ENCODE measurements around the gene ATOSB.

Gene ATOSB

DNA sequence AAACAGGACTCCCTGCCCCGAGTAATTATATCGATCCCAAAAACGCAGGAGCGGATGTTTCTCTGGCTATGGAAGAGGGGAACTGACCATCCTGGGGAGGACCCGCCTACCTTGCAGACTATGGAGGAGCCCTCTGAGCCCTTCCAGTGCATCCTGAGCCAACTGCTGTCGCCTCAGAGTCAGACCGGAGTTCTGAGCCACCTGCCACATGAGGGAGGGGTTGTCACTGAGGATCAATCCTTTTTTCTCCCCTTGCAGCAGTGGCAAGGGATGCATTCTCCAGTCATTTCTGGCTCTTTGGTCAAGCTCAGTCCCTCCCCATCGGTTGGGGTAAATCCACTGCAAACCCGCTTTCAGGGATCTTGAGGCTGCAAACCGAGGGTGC lies 36.6 kb downstream of the ATOSB start:
- Histone ChIP-seq H3K36me3 (ENCODE audit: control insufficient read depth, insufficient read depth, low read length) (peaks cover 40% of the 10 kb centered on the region), H3K9me3 (ENCODE audit: control insufficient read depth, low read length) (no peaks in the 10 kb centered on the region), H3K4me1 (ENCODE audit: control insufficient read depth, insufficient read depth, low read length, poor library complexity, severe bottlenecking) (peaks cover 7% of the 10 kb centered on the region), H3K27ac (ENCODE audit: low read depth, low read length, severe bottlenecking) (no peak overlapping the region), H3K4me3 (ENCODE audit: extremely low read depth, insufficient read depth, low read length, poor library complexity, severe bottlenecking) (peak overlapping the region; percentile 73)
- 6 to 8% methylated on average over 6 to 7 of the region's 10 CpGs for WGBS, 2 experiments (ENCODE audit: insufficient coverage in 2 of 2)

DNA sequence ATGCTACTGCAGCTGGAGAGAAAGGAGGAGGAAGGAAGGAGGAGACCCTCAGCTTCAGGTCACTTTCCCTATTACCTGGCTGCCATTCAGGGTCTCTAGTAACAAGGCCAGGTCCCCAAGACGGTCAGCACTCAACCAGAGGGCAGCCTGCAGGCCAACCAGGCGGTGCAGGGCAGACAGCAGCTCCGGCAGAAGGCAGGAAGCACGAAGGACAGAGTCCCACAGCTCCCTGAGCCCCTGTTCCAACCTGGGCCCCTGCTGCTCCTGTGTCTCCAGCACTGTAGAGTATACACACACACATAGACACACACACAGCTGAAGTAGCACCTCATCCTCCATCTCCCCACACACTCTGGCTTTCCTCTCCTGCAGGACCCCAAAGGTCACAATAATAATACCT lies 37.6 kb downstream of the ATOSB start:
- Histone ChIP-seq H3K27ac (ENCODE audit: low read depth, low read length, severe bottlenecking) (no peak overlapping the region), H3K9me3 (ENCODE audit: control insufficient read depth, low read length) (no peaks in the 10 kb centered on the region), H3K4me1 (ENCODE audit: control insufficient read depth, insufficient read depth, low read length, poor library complexity, severe bottlenecking) (peaks cover 7% of the 10 kb centered on the region), H3K36me3 (ENCODE audit: control insufficient read depth, insufficient read depth, low read length) (peaks cover 50% of the 10 kb centered on the region), H3K4me3 (ENCODE audit: extremely low read depth, insufficient read depth, low read length, poor library complexity, severe bottlenecking) (peak overlapping the region; percentile 73)
- 53 to 71% methylated on average over 3 to 4 of the region's 4 CpGs for WGBS, 2 experiments (ENCODE audit: insufficient coverage in 2 of 2)

DNA sequence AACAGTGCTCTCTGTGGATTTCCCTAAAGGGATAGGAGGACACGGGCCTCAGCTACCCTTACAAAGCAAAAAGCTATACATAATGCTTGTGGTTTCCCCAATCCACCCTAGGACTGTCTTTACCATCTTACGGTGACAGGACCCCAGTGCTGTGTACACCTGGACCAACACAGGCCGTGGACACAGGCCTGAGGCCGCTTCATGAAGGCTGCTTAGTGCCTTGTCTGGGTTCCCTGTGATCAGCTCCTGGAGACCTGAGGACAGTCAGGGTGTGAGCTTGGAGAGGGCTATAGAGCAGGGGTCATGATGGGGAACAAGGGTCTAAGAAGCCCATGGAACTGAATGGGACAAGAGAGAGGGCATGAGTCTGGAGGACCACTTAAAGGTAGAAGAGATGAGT lies 38.8 kb downstream of the ATOSB start:
- 96 to 100% methylated on average over 4 of the region's 4 CpGs for WGBS, 2 experiments (ENCODE audit: insufficient coverage in 2 of 2)
- Histone ChIP-seq H3K4me3 (ENCODE audit: extremely low read depth, insufficient read depth, low read length, poor library complexity, severe bottlenecking) (no peak overlapping the region), H3K9me3 (ENCODE audit: control insufficient read depth, low read length) (no peaks in the 10 kb centered on the region), H3K27ac (ENCODE audit: low read depth, low read length, severe bottlenecking) (no peak overlapping the region), H3K4me1 (ENCODE audit: control insufficient read depth, insufficient read depth, low read length, poor library complexity, severe bottlenecking) (peaks cover 7% of the 10 kb centered on the region), H3K36me3 (ENCODE audit: control insufficient read depth, insufficient read depth, low read length) (peaks cover 52% of the 10 kb centered on the region)

DNA sequence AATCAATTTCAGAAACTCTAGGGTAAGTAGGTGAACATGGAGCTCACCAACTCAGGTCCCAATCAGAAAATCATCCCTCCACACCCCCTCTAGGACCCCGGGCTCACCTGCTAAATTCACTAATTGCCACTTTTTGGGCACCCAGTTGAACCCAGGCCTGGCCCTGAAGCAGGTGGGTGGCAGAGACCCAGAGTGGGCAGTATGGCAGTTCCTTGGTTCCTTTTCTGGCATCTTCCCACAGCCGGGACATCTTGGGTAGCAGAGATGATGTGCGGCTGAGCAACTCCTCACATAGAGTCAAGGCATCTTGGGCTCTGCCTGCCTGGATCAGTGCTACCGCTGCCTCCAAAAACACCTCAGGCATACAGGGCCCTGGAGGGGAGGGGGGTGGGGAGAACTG lies 40.3 kb downstream of the ATOSB start:
- Histone ChIP-seq H3K9me3 (ENCODE audit: control insufficient read depth, low read length) (no peaks in the 10 kb centered on the region), H3K27ac (ENCODE audit: low read depth, low read length, severe bottlenecking) (no peak overlapping the region), H3K36me3 (ENCODE audit: control insufficient read depth, insufficient read depth, low read length) (peaks cover 65% of the 10 kb centered on the region), H3K4me3 (ENCODE audit: extremely low read depth, insufficient read depth, low read length, poor library complexity, severe bottlenecking) (no peak overlapping the region), H3K4me1 (ENCODE audit: control insufficient read depth, insufficient read depth, low read length, poor library complexity, severe bottlenecking) (peaks cover 7% of the 10 kb centered on the region)
- 100% methylated on average over 1 to 2 of the region's 4 CpGs for WGBS, 2 experiments (ENCODE audit: insufficient coverage in 2 of 2)

DNA sequence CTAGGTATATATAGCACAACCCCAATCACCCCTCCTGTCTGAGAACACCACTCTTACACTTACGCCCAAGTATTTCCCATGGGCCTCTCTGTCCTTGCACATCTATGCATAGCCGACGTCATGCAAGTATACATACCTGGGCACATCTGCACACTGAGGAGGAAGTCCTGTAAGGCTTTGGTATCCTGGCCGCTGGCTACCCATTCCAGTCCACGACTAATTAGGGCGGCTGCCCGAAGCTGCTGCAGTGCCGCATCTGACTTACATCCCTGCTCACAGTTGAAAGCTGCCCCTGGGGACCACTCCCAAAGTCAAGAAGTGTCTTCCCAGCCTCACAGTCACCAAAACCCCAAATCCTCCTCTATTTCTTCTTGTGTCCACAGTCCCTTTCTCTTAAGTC lies 40.9 kb downstream of the ATOSB start:
- H3K4me1 ChIP-seq (ENCODE audit: control insufficient read depth, insufficient read depth, low read length, poor library complexity, severe bottlenecking) = peaks cover 7% of the 10 kb centered on the region
- no peak overlapping the region for H3K27ac ChIP-seq (ENCODE audit: low read depth, low read length, severe bottlenecking)
- no peaks in the 10 kb centered on the region for H3K9me3 ChIP-seq (ENCODE audit: control insufficient read depth, low read length)
- peaks cover 71% of the 10 kb centered on the region for H3K36me3 ChIP-seq (ENCODE audit: control insufficient read depth, insufficient read depth, low read length)
- 98% methylated on average over 8 of the region's 8 CpGs for WGBS, 2 experiments (ENCODE audit: insufficient coverage in 2 of 2)
- H3K4me3 ChIP-seq (ENCODE audit: extremely low read depth, insufficient read depth, low read length, poor library complexity, severe bottlenecking) = no peak overlapping the region

DNA sequence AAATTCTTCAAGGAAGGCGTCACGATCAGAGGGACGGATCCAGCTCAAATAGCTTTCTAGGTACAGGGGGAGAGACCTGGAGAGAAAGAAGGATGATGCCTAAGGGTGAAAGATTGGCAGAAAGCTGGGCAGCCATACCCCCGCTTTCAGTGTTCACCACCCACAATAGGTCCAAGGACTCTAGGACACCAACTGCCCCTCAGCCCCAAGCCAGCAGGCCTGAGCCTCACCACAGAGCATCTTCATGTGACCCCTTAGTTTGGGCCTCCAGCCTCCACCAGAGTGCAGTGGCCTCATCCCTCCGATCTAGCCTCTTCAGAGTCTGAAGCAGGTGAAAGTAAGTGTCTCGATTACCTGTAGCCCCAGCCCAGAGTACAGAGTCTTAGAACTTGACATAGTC lies 41.5 kb downstream of the ATOSB start:
- Histone ChIP-seq H3K36me3 (ENCODE audit: control insufficient read depth, insufficient read depth, low read length) (peaks cover 76% of the 10 kb centered on the region), H3K9me3 (ENCODE audit: control insufficient read depth, low read length) (no peaks in the 10 kb centered on the region), H3K27ac (ENCODE audit: low read depth, low read length, severe bottlenecking) (no peak overlapping the region), H3K4me3 (ENCODE audit: extremely low read depth, insufficient read depth, low read length, poor library complexity, severe bottlenecking) (no peak overlapping the region), H3K4me1 (ENCODE audit: control insufficient read depth, insufficient read depth, low read length, poor library complexity, severe bottlenecking) (peaks cover 7% of the 10 kb centered on the region)
- 98% methylated on average over 5 to 6 of the region's 6 CpGs for WGBS, 2 experiments (ENCODE audit: insufficient coverage in 2 of 2)

DNA sequence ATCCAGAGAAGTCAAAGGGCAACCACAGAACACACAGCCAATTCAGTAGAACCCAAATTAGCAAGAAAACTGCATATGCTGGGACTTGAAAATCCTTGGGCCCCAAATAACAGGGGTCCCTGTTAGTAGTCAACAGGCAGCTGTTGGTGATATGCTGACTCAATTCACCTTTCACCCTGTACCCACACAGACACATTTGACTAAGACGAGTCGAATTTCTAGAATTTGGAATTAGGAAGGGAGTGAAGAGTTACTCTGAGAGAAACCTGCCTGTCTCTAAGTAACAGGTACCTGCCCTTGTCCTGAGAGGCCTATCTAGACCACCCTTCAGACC lies 42.4 kb downstream of the ATOSB start:
- H3K9me3 ChIP-seq (ENCODE audit: control insufficient read depth, low read length) = no peaks in the 10 kb centered on the region
- peak overlapping the region; percentile 91 for H3K27ac ChIP-seq (ENCODE audit: low read depth, low read length, severe bottlenecking)
- H3K36me3 ChIP-seq (ENCODE audit: control insufficient read depth, insufficient read depth, low read length) = peaks cover 85% of the 10 kb centered on the region
- H3K4me3 ChIP-seq (ENCODE audit: extremely low read depth, insufficient read depth, low read length, poor library complexity, severe bottlenecking) = peak overlapping the region; percentile 20
- WGBS, 2 experiments (ENCODE audit: insufficient coverage in 2 of 2) = no CpG with 5 or more reads among the region's 2 CpGs
- peaks cover 9% of the 10 kb centered on the region for H3K4me1 ChIP-seq (ENCODE audit: control insufficient read depth, insufficient read depth, low read length, poor library complexity, severe bottlenecking)

DNA sequence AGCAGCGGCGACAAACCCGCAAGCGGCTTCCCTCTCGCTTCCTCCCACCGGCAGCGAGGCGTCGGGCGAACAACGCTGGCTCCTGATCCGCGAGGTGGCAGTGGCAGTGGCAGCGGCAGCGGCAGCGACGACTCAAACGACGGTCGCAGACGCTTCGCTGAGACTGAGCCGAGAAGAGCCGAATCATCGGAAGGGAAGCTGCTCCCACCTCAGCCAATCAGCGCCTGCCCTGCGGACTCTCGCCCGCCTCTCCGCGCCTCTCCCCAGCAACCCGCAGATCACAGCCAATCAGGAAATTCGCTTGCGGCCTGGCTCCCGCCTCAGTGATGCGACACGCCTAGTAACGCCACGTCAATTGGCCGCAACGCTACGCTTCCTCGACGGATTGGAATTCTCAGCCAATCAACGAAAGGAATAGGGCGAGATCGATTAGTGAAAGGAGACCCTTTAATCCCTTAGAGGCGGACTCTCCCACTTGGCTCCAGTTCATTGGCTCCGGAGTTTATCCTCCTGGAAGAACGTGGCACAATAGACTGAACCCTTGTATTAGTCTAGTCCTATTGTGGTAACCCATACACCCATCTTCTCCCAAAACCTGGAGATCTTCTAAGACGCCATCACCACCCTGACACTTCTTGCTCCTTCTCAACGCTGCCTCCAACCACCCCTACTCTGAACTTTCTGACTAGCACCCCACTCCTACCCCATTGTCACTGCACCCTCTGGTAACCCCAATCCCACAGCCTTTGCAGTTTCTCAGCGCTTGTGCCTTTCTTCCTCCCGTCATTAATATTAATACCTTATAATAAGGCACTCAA lies 43.0 kb downstream of the ATOSB start, which contains the start of gene VCP:
VCP (minus strand) TSS at position 165 of the 818 bp plus-strand sequence. CDS start 272 bp downstream, outside the sequence.
- H3K36me3 ChIP-seq (ENCODE audit: control insufficient read depth, insufficient read depth, low read length) = peaks cover 86% of the 10 kb centered on the region
- peak within 1 kb of the TSS; percentile 100 for H3K27ac ChIP-seq (ENCODE audit: low read depth, low read length, severe bottlenecking)
- WGBS, 2 experiments (ENCODE audit: insufficient coverage in 2 of 2) = 6 to 7% methylated on average over 47 to 48 of the region's 54 CpGs
- peaks cover 6% of the 10 kb centered on the region for H3K4me1 ChIP-seq (ENCODE audit: control insufficient read depth, insufficient read depth, low read length, poor library complexity, severe bottlenecking)
- peak within 1 kb of the TSS; percentile 94 for H3K4me3 ChIP-seq (ENCODE audit: extremely low read depth, insufficient read depth, low read length, poor library complexity, severe bottlenecking)
- H3K9me3 ChIP-seq (ENCODE audit: control insufficient read depth, low read length) = no peaks in the 10 kb centered on the region

DNA sequence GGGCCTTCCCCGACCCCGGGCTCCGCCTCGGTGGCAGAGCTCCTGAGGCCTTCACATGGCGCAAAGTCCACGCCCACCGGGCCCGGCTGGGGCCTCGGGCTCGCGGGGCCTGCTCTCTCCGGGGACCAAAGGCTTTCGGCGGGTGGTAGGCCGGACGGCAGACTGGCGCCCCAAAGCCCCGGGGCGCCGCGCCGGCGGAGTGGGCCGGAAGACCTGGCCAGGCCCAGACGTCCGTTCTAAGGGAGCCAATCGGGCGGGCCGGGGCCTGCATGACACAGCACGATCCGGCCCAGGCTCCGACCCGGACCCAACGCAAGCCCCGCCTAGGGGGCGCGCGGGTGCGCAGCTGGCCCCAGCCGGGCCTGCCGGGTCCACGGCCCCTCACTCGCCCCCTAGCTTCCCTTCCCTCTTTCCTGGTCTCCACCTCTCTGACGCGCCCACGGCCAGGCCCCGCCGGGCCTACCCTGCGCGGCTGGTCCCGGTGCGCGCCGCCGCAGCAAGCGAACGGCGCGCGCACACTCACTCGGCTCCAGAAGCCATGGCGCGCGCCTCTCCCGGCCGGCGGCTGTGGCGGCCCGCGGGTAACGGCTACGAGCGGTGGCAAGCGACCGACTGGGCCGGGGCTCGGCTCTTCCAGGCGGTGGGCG lies 43.7 kb downstream of the ATOSB start:
- Histone ChIP-seq H3K4me1 (ENCODE audit: control insufficient read depth, insufficient read depth, low read length, poor library complexity, severe bottlenecking) (peaks cover 6% of the 10 kb centered on the region), H3K4me3 (ENCODE audit: extremely low read depth, insufficient read depth, low read length, poor library complexity, severe bottlenecking) (peak overlapping the region; percentile 94), H3K27ac (ENCODE audit: low read depth, low read length, severe bottlenecking) (peak overlapping the region; percentile 100), H3K36me3 (ENCODE audit: control insufficient read depth, insufficient read depth, low read length) (peaks cover 87% of the 10 kb centered on the region), H3K9me3 (ENCODE audit: control insufficient read depth, low read length) (no peaks in the 10 kb centered on the region)
- WGBS, 2 experiments (ENCODE audit: insufficient coverage in 2 of 2) = 0% methylated on average over 44 to 66 of the region's 79 CpGs

DNA sequence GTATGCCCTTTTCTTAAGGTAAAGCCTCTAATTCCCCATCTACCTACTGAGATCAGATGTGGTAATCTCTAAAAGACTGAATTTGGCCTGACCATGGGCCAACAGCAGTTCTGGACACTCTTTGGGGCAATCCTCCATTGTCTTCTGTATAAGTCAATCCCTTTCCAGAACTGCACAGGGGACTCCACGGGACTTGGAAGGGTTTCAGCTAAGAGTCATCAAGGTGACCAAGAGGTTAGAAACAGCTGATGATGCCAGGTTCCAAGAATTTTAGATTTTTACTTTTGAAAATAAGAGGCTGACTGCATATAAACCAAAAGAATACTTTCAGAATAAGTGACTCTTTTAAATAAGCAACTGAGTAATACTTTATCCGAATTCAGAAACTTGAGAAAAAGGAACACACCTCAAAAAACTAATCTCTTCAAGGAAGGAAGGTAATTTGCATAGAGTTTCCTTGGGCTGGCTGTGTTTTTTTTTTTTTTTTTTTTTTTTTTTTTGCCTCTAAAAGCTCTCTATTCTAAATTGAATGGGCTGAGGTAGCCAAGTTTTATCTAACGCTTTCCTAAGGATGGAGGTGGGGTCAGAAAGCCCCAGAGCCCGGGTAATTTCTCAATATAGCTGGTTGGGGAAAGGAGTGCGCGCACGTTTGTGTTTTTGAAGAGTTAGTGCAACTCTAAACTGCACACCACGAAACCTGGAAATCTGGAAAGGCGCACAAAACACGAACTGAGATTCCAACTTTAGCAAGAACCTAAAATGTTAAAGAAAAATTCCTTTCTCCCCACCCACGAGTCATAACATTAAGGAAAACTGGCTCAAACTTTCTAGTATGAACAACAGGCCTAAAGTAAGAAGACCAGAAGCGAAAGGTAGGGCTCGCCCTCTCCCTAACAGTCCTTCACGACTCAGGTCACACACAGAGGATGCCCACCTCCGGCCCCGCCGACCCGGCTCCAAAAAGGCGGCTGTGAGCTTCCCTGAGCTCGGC lies 44.5 kb downstream of the ATOSB start:
- Histone ChIP-seq H3K4me3 (ENCODE audit: extremely low read depth, insufficient read depth, low read length, poor library complexity, severe bottlenecking) (peak overlapping the region; percentile 94), H3K4me1 (ENCODE audit: control insufficient read depth, insufficient read depth, low read length, poor library complexity, severe bottlenecking) (peaks cover 6% of the 10 kb centered on the region), H3K9me3 (ENCODE audit: control insufficient read depth, low read length) (no peaks in the 10 kb centered on the region), H3K36me3 (ENCODE audit: control insufficient read depth, insufficient read depth, low read length) (peaks cover 87% of the 10 kb centered on the region), H3K27ac (ENCODE audit: low read depth, low read length, severe bottlenecking) (peak overlapping the region; percentile 100)
- WGBS, 2 experiments (ENCODE audit: insufficient coverage in 2 of 2) = 0 to 1% methylated on average over 6 to 17 of the region's 20 CpGs
